Mucosa of rectum (tissue), 2 donors: ENCODE data around the gene SUCNR1.
"Not testable (repeated sequence)": the region's sequence is repeated elsewhere in the genome, so short reads cannot be mapped to it uniquely, and the experiment has no call there.

Experiments used
- H3K27ac ChIP-seq, 2 donors: one replicate each; pipeline ENCODE4 v1.7.0; 2013; ENCODE audit warnings: inconsistent platforms in 2 of 2, low read depth in 2 of 2, low read length in 2 of 2
- H3K27me3 ChIP-seq, 2 donors: one replicate each; pipeline ENCODE4 v1.7.0; 2013; ENCODE audit warnings: low read length in 2 of 2; ENCODE audit not compliant: control insufficient read depth in 2 of 2, insufficient read depth in 2 of 2
- H3K36me3 ChIP-seq, 2 donors: one replicate each; pipeline ENCODE4 v1.7.0; 2013; ENCODE audit warnings: low read length in 2 of 2; ENCODE audit not compliant: control insufficient read depth in 2 of 2, insufficient read depth in 2 of 2
- H3K4me1 ChIP-seq, 2 donors: one replicate each; pipeline ENCODE4 v1.7.0; 2013; ENCODE audit warnings: low read length in 2 of 2, mild to moderate bottlenecking in 1 of 2; ENCODE audit not compliant: control insufficient read depth in 2 of 2, insufficient read depth in 2 of 2
- H3K4me3 ChIP-seq, 2 donors: one replicate each; pipeline ENCODE4 v1.7.0; 2013; ENCODE audit warnings: low read length in 2 of 2
- H3K9ac ChIP-seq, 2 donors: one replicate each; pipeline ENCODE4 v1.7.0; 2013; ENCODE audit warnings: low read length in 2 of 2, low read depth in 1 of 2, mild to moderate bottlenecking in 1 of 2
- H3K9me3 ChIP-seq, 2 donors: one replicate each; pipeline ENCODE4 v1.7.0; 2013; ENCODE audit warnings: low read length in 2 of 2; ENCODE audit not compliant: control insufficient read depth in 2 of 2
- donor health status: healthy.
- donor health status: Normal muscosa, but diverticular disease.

Gene SUCNR1

GRCh38 chr3:151916781-151917180 is 43.3 kb downstream of the SUCNR1 start:
- Histone ChIP-seq H3K36me3 (no peaks in the 10 kb centered on the region), H3K4me1 (no peaks in the 10 kb centered on the region), H3K9ac (no peak overlapping the region), H3K4me3 (no peak overlapping the region), H3K27ac (no peak overlapping the region), H3K27me3 (no peaks in the 10 kb centered on the region), H3K9me3 (no peaks in the 10 kb centered on the region)

GRCh38 chr3:151918253-151919029 is 45.0 kb downstream of the SUCNR1 start:
- H3K27ac ChIP-seq: no peak overlapping the region
- no peaks in the 10 kb centered on the region for H3K9me3 ChIP-seq

DNA sequence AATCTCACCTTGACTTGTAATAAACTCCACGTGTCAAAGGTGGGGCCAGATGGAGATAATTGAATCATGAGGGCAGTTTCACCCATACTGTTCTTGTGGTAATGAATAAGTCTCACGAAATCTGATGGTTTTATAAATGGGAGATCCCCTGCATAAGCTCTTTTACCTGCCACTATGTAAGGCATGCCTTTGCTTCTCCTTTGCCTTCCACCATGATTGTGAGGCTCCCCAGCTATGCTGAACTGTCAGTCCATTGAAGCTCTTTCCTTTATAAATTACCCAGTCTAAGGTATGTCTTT is 45.5 kb downstream of the SUCNR1 start:
- no peaks in the 10 kb centered on the region for H3K9me3 ChIP-seq
- no peaks in the 10 kb centered on the region for H3K4me1 ChIP-seq
- no peaks in the 10 kb centered on the region for H3K36me3 ChIP-seq
- no peak overlapping the region for H3K27ac ChIP-seq
- H3K4me3 ChIP-seq: no peak overlapping the region
- no peak overlapping the region for H3K9ac ChIP-seq
- H3K27me3 ChIP-seq: no peaks in the 10 kb centered on the region

More at GRCh38 chr3:151918253-151919029, 45.0 kb downstream of the SUCNR1 start:
- no peaks in the 10 kb centered on the region for H3K4me1 ChIP-seq
- H3K9ac ChIP-seq: no peak overlapping the region
- no peaks in the 10 kb centered on the region for H3K27me3 ChIP-seq
- no peak overlapping the region for H3K4me3 ChIP-seq
- H3K36me3 ChIP-seq: no peaks in the 10 kb centered on the region

DNA sequence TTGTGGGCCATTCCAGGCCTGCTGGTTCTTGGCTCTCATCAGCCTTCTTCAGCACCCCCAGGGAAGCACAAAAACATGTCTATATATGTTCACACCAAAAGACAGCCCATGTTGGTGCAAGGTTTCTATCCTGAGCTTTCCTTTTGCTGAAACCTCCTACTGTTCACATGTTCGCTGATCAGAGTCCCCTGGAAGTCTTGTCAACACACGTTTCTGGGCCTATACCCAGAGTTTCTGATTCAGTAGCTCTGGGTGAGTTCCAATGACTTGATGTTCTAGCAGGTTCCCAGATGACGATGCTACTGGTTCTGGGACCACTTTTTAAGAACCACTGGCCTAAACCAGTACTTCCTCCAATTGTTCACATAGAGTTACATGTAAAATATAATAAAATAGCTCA is 46.0 kb downstream of the SUCNR1 start:
- no peak overlapping the region for H3K27ac ChIP-seq
- no peaks in the 10 kb centered on the region for H3K36me3 ChIP-seq
- H3K9me3 ChIP-seq: no peaks in the 10 kb centered on the region
- no peaks in the 10 kb centered on the region for H3K4me1 ChIP-seq
- no peak overlapping the region for H3K9ac ChIP-seq
- H3K4me3 ChIP-seq: no peak overlapping the region
- no peaks in the 10 kb centered on the region for H3K27me3 ChIP-seq

DNA sequence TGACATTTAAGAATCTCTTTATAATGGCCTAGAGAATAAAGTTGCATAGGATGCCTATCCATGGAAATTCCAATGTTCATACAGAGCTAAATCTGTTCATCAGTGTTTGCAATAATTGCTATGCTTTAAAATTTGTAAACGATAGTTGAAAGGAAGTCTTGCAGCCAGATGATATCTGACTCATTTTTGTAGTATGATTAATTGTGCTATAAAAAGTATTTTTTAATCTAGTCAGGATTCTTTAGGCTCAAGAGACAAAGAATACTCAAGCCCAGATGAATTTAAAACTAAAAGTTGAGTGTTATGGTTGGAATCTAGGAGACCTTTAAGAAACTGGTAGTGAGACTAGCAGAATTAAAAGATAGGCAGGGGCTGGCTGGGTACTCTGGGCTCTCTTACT is 50.5 kb downstream of the SUCNR1 start:
- Histone ChIP-seq H3K4me1 (no peaks in the 10 kb centered on the region), H3K36me3 (no peaks in the 10 kb centered on the region), H3K4me3 (no peak overlapping the region), H3K9ac (no peak overlapping the region), H3K9me3 (no peaks in the 10 kb centered on the region), H3K27me3 (no peaks in the 10 kb centered on the region), H3K27ac (no peak overlapping the region)

DNA sequence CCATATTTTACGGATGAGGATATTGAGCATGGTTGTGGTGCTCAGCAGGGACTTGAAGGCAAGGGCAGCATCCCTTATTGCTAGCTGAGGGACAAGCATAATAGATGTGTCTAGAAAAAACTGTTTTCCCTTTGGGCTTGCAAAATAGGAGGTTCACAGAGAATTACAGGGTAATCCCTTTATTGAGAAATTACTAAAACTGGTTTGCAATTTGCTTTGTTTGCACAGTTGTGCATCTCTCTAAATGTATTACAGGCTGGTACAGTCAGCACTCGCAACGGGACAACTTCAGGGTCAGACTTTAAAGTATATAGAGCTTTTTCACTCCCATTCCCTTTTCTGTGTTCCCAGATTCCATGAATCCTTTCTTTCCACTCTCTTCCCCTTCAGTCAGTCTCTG is 51.3 kb downstream of the SUCNR1 start:
- Histone ChIP-seq H3K27ac (no peak overlapping the region), H3K9me3 (no peaks in the 10 kb centered on the region), H3K9ac (no peak overlapping the region), H3K36me3 (no peaks in the 10 kb centered on the region), H3K27me3 (no peaks in the 10 kb centered on the region), H3K4me1 (no peaks in the 10 kb centered on the region), H3K4me3 (no peak overlapping the region)

DNA sequence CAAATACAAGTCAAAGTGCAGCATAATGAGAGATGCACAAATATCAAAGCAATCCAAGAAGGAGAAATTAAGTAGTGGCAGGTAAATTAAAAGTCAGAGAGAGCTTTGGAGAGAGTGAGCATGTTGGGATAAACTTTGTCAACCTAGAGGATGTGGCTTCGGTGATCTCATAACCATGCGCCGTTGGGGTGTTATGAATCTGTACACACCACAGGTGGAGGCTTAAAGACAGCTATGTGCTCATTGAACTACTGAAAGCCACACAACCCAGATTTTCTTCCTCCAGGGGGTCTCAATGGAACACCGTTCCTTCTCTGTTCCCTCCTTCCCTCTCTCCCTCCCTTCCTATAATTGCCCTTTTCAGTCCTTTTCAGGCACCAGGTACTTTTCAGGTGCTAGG is 52.0 kb downstream of the SUCNR1 start:
- no peak overlapping the region for H3K9ac ChIP-seq
- H3K4me3 ChIP-seq: no peak overlapping the region
- no peak overlapping the region for H3K27ac ChIP-seq
- H3K27me3 ChIP-seq: no peaks in the 10 kb centered on the region
- H3K4me1 ChIP-seq: no peaks in the 10 kb centered on the region
- no peaks in the 10 kb centered on the region for H3K36me3 ChIP-seq
- no peaks in the 10 kb centered on the region for H3K9me3 ChIP-seq

- no peak overlapping the region for H3K9ac ChIP-seq
- no peak overlapping the region for H3K27ac ChIP-seq
- H3K4me1 ChIP-seq: no peaks in the 10 kb centered on the region
- no peaks in the 10 kb centered on the region for H3K27me3 ChIP-seq
- H3K9me3 ChIP-seq: no peaks in the 10 kb centered on the region
- no peak overlapping the region for H3K4me3 ChIP-seq
- H3K36me3 ChIP-seq: no peaks in the 10 kb centered on the region
Observed at GRCh38 chr3:151925876-151926275, 52.4 kb downstream of the SUCNR1 start.

GRCh38 chr3:151926956-151927355 is 53.5 kb downstream of the SUCNR1 start:
- Histone ChIP-seq H3K36me3 (no peaks in the 10 kb centered on the region), H3K9ac (no peak overlapping the region), H3K4me3 (no peak overlapping the region), H3K4me1 (no peaks in the 10 kb centered on the region), H3K9me3 (no peaks in the 10 kb centered on the region), H3K27me3 (no peaks in the 10 kb centered on the region), H3K27ac (no peak overlapping the region)

DNA sequence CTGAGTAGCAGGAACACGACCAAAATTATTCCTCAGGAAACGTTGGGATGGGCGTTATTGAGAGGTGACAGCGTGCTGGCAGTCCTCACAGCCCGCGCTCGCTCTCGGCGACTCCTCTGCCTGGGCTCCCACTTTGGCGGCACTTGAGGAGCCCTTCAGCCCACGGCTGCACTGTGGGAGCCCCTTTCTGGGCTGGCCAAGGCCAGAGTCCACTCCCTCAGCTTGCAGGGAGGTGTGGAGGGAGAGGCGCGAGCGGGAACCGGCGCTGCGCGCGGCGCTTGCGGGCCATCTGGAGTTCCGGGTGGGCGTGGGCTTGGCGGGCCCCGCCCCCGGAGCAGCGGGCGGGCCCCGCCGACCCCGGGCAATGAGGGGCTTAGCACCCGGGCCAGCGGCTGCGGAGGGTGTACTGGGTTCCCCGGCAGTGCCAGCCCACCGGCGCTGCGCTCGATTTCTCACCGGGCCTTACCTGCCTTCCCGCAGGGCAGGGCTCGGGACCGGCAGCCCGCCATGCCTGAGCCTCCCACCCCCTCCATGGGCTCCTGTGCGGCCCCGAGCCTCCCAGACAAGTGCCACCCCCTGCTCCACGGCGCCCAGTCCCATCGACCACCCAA is 54.6 kb downstream of the SUCNR1 start:
- not testable (repeated sequence) for H3K27me3 ChIP-seq, H3K4me1 ChIP-seq, H3K4me3 ChIP-seq, H3K27ac ChIP-seq, H3K36me3 ChIP-seq, H3K9ac ChIP-seq, H3K9me3 ChIP-seq
